ENCODE data around the gene GEMIN4. TPM values are rescaled to one million over a fixed set of nuclear protein-coding genes. Genes with fewer than 3 reads are reported as not detected.
"Not testable (repeated sequence)": the region's sequence is repeated elsewhere in the genome, so short reads cannot be mapped to it uniquely, and the experiment has no call there.

GEMIN4 gene
- polyA plus RNA-seq, 3 donors = 8.8 to 10.6 (median 10.1) TPM

DNA sequence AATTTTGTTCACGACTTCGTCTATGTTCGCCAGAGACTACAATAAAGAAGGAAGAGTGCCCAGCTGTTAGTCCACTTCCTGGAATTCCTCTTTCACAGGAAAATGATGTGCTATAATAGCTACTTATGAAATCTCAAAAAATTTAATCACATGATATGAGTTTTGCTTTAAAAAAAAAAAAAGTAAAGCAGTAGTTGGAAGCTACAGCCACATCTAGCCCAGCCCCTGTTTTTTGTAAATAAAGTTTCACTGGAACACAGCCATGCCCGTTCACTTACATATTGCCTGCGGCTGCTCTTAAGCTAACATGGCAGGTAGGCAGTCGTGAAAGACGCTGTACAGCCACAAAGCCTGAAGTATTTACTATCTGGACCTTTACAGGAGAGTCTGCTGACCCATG is 52.7 kb downstream of the GEMIN4 start:
- Histone ChIP-seq H3K27ac (ENCODE audit: low read depth in 1 of 2, low read length in 2 of 2) (no peak overlapping the region), H3K27me3 (ENCODE audit: control insufficient read depth in 2 of 2, insufficient read depth in 2 of 2, low read length in 2 of 2) (no peaks in the 10 kb centered on the region), H3K9ac (ENCODE audit: insufficient read depth, low read length, poor library complexity, severe bottlenecking) (no peak overlapping the region), H3K4me3 (replicated peaks in 1 of 3; ENCODE audit: low read depth in 2 of 3, low read length in 3 of 3) (no peak overlapping the region), H3K79me2 (ENCODE audit: insufficient read depth, low read length) (peaks cover 29% of the 10 kb centered on the region), H3K9me3 (replicated peaks in 1 of 2; ENCODE audit: control insufficient read depth in 1 of 2, insufficient read depth in 1 of 2, low read length in 2 of 2) (no peaks in the 10 kb centered on the region), H4K20me1 (ENCODE audit: insufficient read depth, low read length) (peaks cover 20% of the 10 kb centered on the region), H3K4me2 (replicated peaks; ENCODE audit: extremely low read depth, low read length, poor library complexity, severe bottlenecking) (no peak overlapping the region), H3K4me1 (ENCODE audit: control insufficient read depth in 1 of 2, insufficient read depth in 2 of 2, low read length in 2 of 2) (peaks cover 0 to 6% of the 10 kb centered on the region in 2 donors), H3K36me3 (replicated peaks in 1 of 2; ENCODE audit: control insufficient read depth in 1 of 2, insufficient read depth in 2 of 2, low read length in 2 of 2) (peaks cover 45 to 63% of the 10 kb centered on the region in 2 donors), H2AFZ (ENCODE audit: insufficient read depth, low read depth, low read length, poor library complexity, severe bottlenecking) (no peak overlapping the region)
- DNase-seq = peak in 1 of 3 donors; percentile 15
- H3K4me3 Mint-ChIP-seq = no peak overlapping the region
- TF ChIP-seq, protein P1, sequence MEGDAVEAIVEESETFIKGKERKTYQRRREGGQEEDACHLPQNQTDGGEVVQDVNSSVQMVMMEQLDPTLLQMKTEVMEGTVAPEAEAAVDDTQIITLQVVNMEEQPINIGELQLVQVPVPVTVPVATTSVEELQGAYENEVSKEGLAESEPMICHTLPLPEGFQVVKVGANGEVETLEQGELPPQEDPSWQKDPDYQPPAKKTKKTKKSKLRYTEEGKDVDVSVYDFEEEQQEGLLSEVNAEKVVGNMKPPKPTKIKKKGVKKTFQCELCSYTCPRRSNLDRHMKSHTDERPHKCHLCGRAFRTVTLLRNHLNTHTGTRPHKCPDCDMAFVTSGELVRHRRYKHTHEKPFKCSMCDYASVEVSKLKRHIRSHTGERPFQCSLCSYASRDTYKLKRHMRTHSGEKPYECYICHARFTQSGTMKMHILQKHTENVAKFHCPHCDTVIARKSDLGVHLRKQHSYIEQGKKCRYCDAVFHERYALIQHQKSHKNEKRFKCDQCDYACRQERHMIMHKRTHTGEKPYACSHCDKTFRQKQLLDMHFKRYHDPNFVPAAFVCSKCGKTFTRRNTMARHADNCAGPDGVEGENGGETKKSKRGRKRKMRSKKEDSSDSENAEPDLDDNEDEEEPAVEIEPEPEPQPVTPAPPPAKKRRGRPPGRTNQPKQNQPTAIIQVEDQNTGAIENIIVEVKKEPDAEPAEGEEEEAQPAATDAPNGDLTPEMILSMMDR (IDR thresholded peaks at IDR 0.05) = no peak
- no peaks in the 10 kb centered on the region for H3K9me3 Mint-ChIP-seq
- H3K36me3 Mint-ChIP-seq = peaks cover 42 to 71% of the 10 kb centered on the region in 2 donors
- peak overlapping the region in 2 of 7 donors; percentile 27 to 59 for H3K27ac Mint-ChIP-seq
- 93% methylated on average over 4 of the region's 7 CpGs for WGBS (ENCODE audit: insufficient coverage)
- H3K4me1 Mint-ChIP-seq = peaks cover 7% of the 10 kb centered on the region
- no peaks in the 10 kb centered on the region for H3K27me3 Mint-ChIP-seq (ENCODE audit: low read depth in 3 of 3)
- intact Hi-C loops (cut with micrococcal nuclease) = loop anchor here in 1 of 2 donors (10.0 kb wide), 1 partner anchor 135 kb away; no protein-coding TSS in a partner anchor

DNA sequence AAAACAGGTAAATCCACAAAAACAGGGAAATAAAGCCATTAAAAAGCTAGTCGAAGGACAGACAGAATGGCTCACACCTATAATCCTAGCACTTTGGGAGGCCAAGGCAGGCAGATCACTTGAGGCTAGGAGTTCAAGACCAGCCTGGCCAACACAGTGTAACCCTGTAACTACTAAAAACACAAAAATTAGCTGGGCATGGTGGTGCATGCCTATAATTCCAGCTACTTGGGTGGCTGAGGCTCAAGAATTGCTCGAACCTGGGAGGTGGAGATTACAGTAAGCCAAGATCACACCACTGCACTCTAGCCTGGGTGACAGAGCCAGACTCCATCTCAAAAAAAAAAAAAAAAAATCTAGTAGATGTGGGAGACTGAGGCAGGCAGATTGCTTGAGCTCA is 54.0 kb downstream of the GEMIN4 start:
- not testable (repeated sequence) for H3K9ac ChIP-seq (ENCODE audit: insufficient read depth, low read length, poor library complexity, severe bottlenecking); H3K27me3 ChIP-seq (ENCODE audit: control insufficient read depth in 2 of 2, insufficient read depth in 2 of 2, low read length in 2 of 2); H3K4me3 Mint-ChIP-seq; H4K20me1 ChIP-seq (ENCODE audit: insufficient read depth, low read length); H3K27me3 Mint-ChIP-seq (ENCODE audit: low read depth in 3 of 3); H3K4me1 ChIP-seq (ENCODE audit: control insufficient read depth in 1 of 2, insufficient read depth in 2 of 2, low read length in 2 of 2); H3K9me3 ChIP-seq (replicated peaks in 1 of 2; ENCODE audit: control insufficient read depth in 1 of 2, insufficient read depth in 1 of 2, low read length in 2 of 2); H3K4me2 ChIP-seq (replicated peaks; ENCODE audit: extremely low read depth, low read length, poor library complexity, severe bottlenecking); DNase-seq; H3K4me3 ChIP-seq (replicated peaks in 1 of 3; ENCODE audit: low read depth in 2 of 3, low read length in 3 of 3); H3K27ac ChIP-seq (ENCODE audit: low read depth in 1 of 2, low read length in 2 of 2); H2AFZ ChIP-seq (ENCODE audit: insufficient read depth, low read depth, low read length, poor library complexity, severe bottlenecking); H3K9me3 Mint-ChIP-seq; H3K4me1 Mint-ChIP-seq; H3K27ac Mint-ChIP-seq
- H3K79me2 ChIP-seq (ENCODE audit: insufficient read depth, low read length) = peaks cover 17% of the 10 kb centered on the region
- intact Hi-C loops (cut with micrococcal nuclease) = loop anchor here in 1 of 2 donors (10.0 kb wide), 1 partner anchor 133 kb away; no protein-coding TSS in a partner anchor
- WGBS (ENCODE audit: insufficient coverage) = 100% methylated on average over 1 of the region's 2 CpGs
- peaks cover 48 to 76% of the 10 kb centered on the region in 2 donors for H3K36me3 Mint-ChIP-seq
- H3K36me3 ChIP-seq (replicated peaks in 1 of 2; ENCODE audit: control insufficient read depth in 1 of 2, insufficient read depth in 2 of 2, low read length in 2 of 2) = peaks cover 57 to 65% of the 10 kb centered on the region in 2 donors

Measured in CD14-positive monocyte (primary cell).